Neutrophil (primary cell): ENCODE results near the gene ZNF830.

Source experiments
- H3K27ac ChIP-seq: fragments of 200-600 bp; sonication (generic); 2 replicates; pipeline ENCODE4 v1.5.1; 2016; ENCODE audit warnings: mild to moderate bottlenecking, moderate library complexity
- H3K27me3 ChIP-seq: fragments of 200-600 bp; sonication (generic); 2 replicates; pipeline ENCODE4 v1.6.0; 2016; ENCODE audit warnings: mild to moderate bottlenecking
- H3K36me3 ChIP-seq: fragments of 200-600 bp; sonication (generic); 2 replicates; pipeline ENCODE4 v1.5.1; 2017
- H3K4me1 ChIP-seq, 2 experiments: fragments of 200-600 bp in 1 of 2; sonication (generic) in 1 of 2; 1 replicate in 1 of 2; 2 replicates in 1 of 2; pipeline versions ENCODE4 v1.5.1 to v1.6.1; 2013 to 2016; ENCODE audit warnings: low read depth in 1 of 2, low read length in 1 of 2, mild to moderate bottlenecking in 1 of 2, moderate library complexity in 1 of 2; ENCODE audit not compliant: control insufficient read depth in 1 of 2, insufficient read depth in 1 of 2
- H3K4me3 ChIP-seq, 2 experiments: fragments of 200-600 bp in 1 of 2; sonication (generic) in 1 of 2; 1 replicate in 1 of 2; 2 replicates in 1 of 2; pipeline ENCODE4 v1.5.1; 2013 to 2016; ENCODE audit warnings: low read depth in 1 of 2, low read length in 1 of 2, mild to moderate bottlenecking in 1 of 2, moderate library complexity in 1 of 2
- H3K9me3 ChIP-seq: fragments of 200-600 bp; sonication (generic); 2 replicates; pipeline ENCODE4 v1.5.1; 2016
- TF ChIP-seq, protein P1 (sequence below): fragments of 200-600 bp; sonication (generic); IDR thresholded peaks from 2 replicates; pipeline ENCODE4 v1.5.1; 2016; ENCODE audit warnings: antibody characterized with exemption

The ZNF830 gene

GRCh38 chr17:34987232-34987631 lies 25.9 kb downstream of the ZNF830 start:
- peaks cover 16% of the 10 kb centered on the region for H3K36me3 ChIP-seq
- H3K27ac ChIP-seq: no peak overlapping the region
- H3K4me1 ChIP-seq: peaks cover 38 to 41% of the 10 kb centered on the region in 2 experiments
- H3K27me3 ChIP-seq: no peaks in the 10 kb centered on the region
- H3K9me3 ChIP-seq: no peaks in the 10 kb centered on the region
- TF ChIP-seq, protein P1, sequence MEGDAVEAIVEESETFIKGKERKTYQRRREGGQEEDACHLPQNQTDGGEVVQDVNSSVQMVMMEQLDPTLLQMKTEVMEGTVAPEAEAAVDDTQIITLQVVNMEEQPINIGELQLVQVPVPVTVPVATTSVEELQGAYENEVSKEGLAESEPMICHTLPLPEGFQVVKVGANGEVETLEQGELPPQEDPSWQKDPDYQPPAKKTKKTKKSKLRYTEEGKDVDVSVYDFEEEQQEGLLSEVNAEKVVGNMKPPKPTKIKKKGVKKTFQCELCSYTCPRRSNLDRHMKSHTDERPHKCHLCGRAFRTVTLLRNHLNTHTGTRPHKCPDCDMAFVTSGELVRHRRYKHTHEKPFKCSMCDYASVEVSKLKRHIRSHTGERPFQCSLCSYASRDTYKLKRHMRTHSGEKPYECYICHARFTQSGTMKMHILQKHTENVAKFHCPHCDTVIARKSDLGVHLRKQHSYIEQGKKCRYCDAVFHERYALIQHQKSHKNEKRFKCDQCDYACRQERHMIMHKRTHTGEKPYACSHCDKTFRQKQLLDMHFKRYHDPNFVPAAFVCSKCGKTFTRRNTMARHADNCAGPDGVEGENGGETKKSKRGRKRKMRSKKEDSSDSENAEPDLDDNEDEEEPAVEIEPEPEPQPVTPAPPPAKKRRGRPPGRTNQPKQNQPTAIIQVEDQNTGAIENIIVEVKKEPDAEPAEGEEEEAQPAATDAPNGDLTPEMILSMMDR: no peak
- no peak overlapping the region for H3K4me3 ChIP-seq

- H3K36me3 ChIP-seq: peaks cover 16% of the 10 kb centered on the region
- peak overlapping the region; percentile 7 for H3K27ac ChIP-seq
- no peaks in the 10 kb centered on the region for H3K9me3 ChIP-seq
- H3K4me1 ChIP-seq: peaks cover 52 to 55% of the 10 kb centered on the region in 2 experiments
- H3K4me3 ChIP-seq: no peak overlapping the region
- no peaks in the 10 kb centered on the region for H3K27me3 ChIP-seq
- TF ChIP-seq, protein P1: no peak
Observed at GRCh38 chr17:34988644-34989043, 27.3 kb downstream of the ZNF830 start.

DNA sequence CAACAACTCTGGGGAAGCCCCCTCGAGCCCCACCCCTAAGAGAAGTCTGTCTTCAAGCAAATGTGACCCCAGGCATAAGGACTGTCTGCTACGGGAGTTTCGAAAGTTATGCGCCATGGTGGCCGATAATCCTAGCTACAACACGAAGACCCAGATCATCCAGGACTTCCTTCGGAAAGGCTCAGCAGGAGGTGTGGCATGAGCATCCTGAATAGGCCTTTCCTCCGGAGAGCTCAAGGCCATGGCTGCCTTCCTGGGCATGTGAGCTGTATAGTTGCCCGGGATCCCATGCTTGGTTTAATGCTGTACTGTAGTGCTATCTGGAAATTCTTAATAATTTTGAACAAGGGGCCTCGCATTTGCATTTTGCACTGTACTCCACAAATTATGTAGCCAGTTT lies 28.1 kb downstream of the ZNF830 start:
- no peaks in the 10 kb centered on the region for H3K9me3 ChIP-seq
- no peak overlapping the region for H3K4me3 ChIP-seq
- H3K36me3 ChIP-seq: peaks cover 16% of the 10 kb centered on the region
- H3K27me3 ChIP-seq: no peaks in the 10 kb centered on the region
- H3K4me1 ChIP-seq: peaks cover 60 to 63% of the 10 kb centered on the region in 2 experiments
- TF ChIP-seq, protein P1: no peak
- H3K27ac ChIP-seq: peak overlapping the region; percentile 80

GRCh38 chr17:34990921-34991365 lies 29.6 kb downstream of the ZNF830 start:
- H3K36me3 ChIP-seq: peaks cover 11% of the 10 kb centered on the region
- H3K4me1 ChIP-seq: peaks cover 75 to 78% of the 10 kb centered on the region in 2 experiments
- peak overlapping the region in 1 of 2 experiments; percentile 26 for H3K4me3 ChIP-seq
- peak overlapping the region; percentile 80 for H3K27ac ChIP-seq
- TF ChIP-seq, protein P1: no peak
- H3K9me3 ChIP-seq: no peaks in the 10 kb centered on the region
- no peaks in the 10 kb centered on the region for H3K27me3 ChIP-seq

DNA sequence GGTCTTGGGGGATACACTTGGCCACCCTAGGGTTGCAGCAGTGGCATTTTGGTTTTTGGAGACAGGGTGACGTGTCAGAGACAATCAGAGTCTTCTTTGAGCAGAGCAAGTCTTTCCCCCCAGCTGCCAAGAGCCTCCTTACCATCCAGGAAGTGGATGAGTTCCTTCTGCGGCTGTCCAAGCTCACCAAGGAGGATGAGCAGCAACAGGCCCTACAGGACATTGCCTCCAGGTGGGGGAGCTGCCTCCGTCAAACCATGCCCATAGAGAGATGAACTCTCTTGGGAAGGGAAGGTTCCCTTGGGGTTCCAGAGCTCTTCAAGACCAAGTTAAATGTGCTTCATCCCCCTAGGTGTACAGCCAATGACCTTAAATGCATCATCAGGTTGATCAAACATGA lies 30.3 kb downstream of the ZNF830 start:
- Histone ChIP-seq H3K4me3 (peak overlapping the region in 1 of 2 experiments; percentile 26), H3K27ac (peak overlapping the region; percentile 80), H3K4me1 (peaks cover 82 to 85% of the 10 kb centered on the region in 2 experiments), H3K27me3 (no peaks in the 10 kb centered on the region), H3K36me3 (peaks cover 5% of the 10 kb centered on the region), H3K9me3 (no peaks in the 10 kb centered on the region)
- TF ChIP-seq, protein P1: no peak
